ENCODE results near the gene KIF17. TPM values are rescaled to one million over a fixed set of nuclear protein-coding genes. Genes with fewer than 3 reads are reported as not detected.

KIF17 gene
- polyA plus RNA-seq, 4 donors = 1.3 to 2.7 (median 2.4) TPM

GRCh38 chr1:20709868-20710267 is 7.9 kb downstream of the KIF17 start:
- Histone ChIP-seq H3K4me1 (ENCODE audit: control insufficient read depth in 3 of 3, insufficient read depth in 2 of 3, low read depth in 1 of 3, low read length in 2 of 3) (no peaks in the 10 kb centered on the region), H3K27ac (ENCODE audit: low read depth in 1 of 3, low read length in 2 of 3) (no peak overlapping the region), H3K27me3 (ENCODE audit: control insufficient read depth in 3 of 3, insufficient read depth in 3 of 3, low read length in 3 of 3) (no peaks in the 10 kb centered on the region), H3K4me3 (ENCODE audit: low read depth in 1 of 3, low read length in 3 of 3) (no peak overlapping the region), H3K9me3 (ENCODE audit: control insufficient read depth in 2 of 2, insufficient read depth in 1 of 2, low read depth in 1 of 2, low read length in 1 of 2) (peaks cover 0 to 3% of the 10 kb centered on the region in 2 donors), H3K36me3 (ENCODE audit: control insufficient read depth in 3 of 3, insufficient read depth in 2 of 3, low read depth in 1 of 3, low read length in 3 of 3) (no peaks in the 10 kb centered on the region)
- 87 to 94% (median 92%) methylated on average over 2 to 3 of the region's 3 CpGs for WGBS, 3 donors
- no peak for DNase-seq
- FAIRE-seq = no peak

GRCh38 chr1:20708891-20709290 is 8.9 kb downstream of the KIF17 start:
- H3K27me3 ChIP-seq (ENCODE audit: control insufficient read depth in 3 of 3, insufficient read depth in 3 of 3, low read length in 3 of 3) = no peaks in the 10 kb centered on the region
- no peaks in the 10 kb centered on the region for H3K4me1 ChIP-seq (ENCODE audit: control insufficient read depth in 3 of 3, insufficient read depth in 2 of 3, low read depth in 1 of 3, low read length in 2 of 3)
- WGBS, 3 donors = 74 to 87% (median 80%) methylated on average over 5 of the region's 5 CpGs
- no peak overlapping the region for H3K27ac ChIP-seq (ENCODE audit: low read depth in 1 of 3, low read length in 2 of 3)
- no peak overlapping the region for H3K4me3 ChIP-seq (ENCODE audit: low read depth in 1 of 3, low read length in 3 of 3)
- FAIRE-seq = no peak
- H3K9me3 ChIP-seq (ENCODE audit: control insufficient read depth in 2 of 2, insufficient read depth in 1 of 2, low read depth in 1 of 2, low read length in 1 of 2) = peaks cover 0 to 3% of the 10 kb centered on the region in 2 donors
- H3K36me3 ChIP-seq (ENCODE audit: control insufficient read depth in 3 of 3, insufficient read depth in 2 of 3, low read depth in 1 of 3, low read length in 3 of 3) = no peaks in the 10 kb centered on the region
- DNase-seq = no peak

- no peaks in the 10 kb centered on the region for H3K27me3 ChIP-seq (ENCODE audit: control insufficient read depth in 3 of 3, insufficient read depth in 3 of 3, low read length in 3 of 3)
- FAIRE-seq = no peak
- peaks cover 0 to 3% of the 10 kb centered on the region in 2 donors for H3K9me3 ChIP-seq (ENCODE audit: control insufficient read depth in 2 of 2, insufficient read depth in 1 of 2, low read depth in 1 of 2, low read length in 1 of 2)
- no peaks in the 10 kb centered on the region for H3K36me3 ChIP-seq (ENCODE audit: control insufficient read depth in 3 of 3, insufficient read depth in 2 of 3, low read depth in 1 of 3, low read length in 3 of 3)
- H3K4me3 ChIP-seq (ENCODE audit: low read depth in 1 of 3, low read length in 3 of 3) = no peak overlapping the region
- H3K27ac ChIP-seq (ENCODE audit: low read depth in 1 of 3, low read length in 2 of 3) = no peak overlapping the region
- no peaks in the 10 kb centered on the region for H3K4me1 ChIP-seq (ENCODE audit: control insufficient read depth in 3 of 3, insufficient read depth in 2 of 3, low read depth in 1 of 3, low read length in 2 of 3)
- no peak for DNase-seq
- WGBS, 3 donors = 73 to 86% (median 84%) methylated on average over 6 of the region's 6 CpGs
Observed at GRCh38 chr1:20708057-20708456, 9.8 kb downstream of the KIF17 start.

GRCh38 chr1:20706841-20707240 is 11.0 kb downstream of the KIF17 start:
- Histone ChIP-seq H3K4me1 (ENCODE audit: control insufficient read depth in 3 of 3, insufficient read depth in 2 of 3, low read depth in 1 of 3, low read length in 2 of 3) (peaks cover 0 to 4% (median 0%) of the 10 kb centered on the region in 3 donors), H3K9me3 (ENCODE audit: control insufficient read depth in 2 of 2, insufficient read depth in 1 of 2, low read depth in 1 of 2, low read length in 1 of 2) (peaks cover 0 to 3% of the 10 kb centered on the region in 2 donors), H3K27ac (ENCODE audit: low read depth in 1 of 3, low read length in 2 of 3) (no peak overlapping the region), H3K27me3 (ENCODE audit: control insufficient read depth in 3 of 3, insufficient read depth in 3 of 3, low read length in 3 of 3) (no peaks in the 10 kb centered on the region), H3K4me3 (ENCODE audit: low read depth in 1 of 3, low read length in 3 of 3) (no peak overlapping the region), H3K36me3 (ENCODE audit: control insufficient read depth in 3 of 3, insufficient read depth in 2 of 3, low read depth in 1 of 3, low read length in 3 of 3) (no peaks in the 10 kb centered on the region)
- FAIRE-seq (no peak), DNase-seq (no peak)
- 50 to 53% (median 50%) methylated on average over 5 of the region's 5 CpGs for WGBS, 3 donors

- Histone ChIP-seq H3K4me1 (ENCODE audit: control insufficient read depth in 3 of 3, insufficient read depth in 2 of 3, low read depth in 1 of 3, low read length in 2 of 3) (peaks cover 0 to 10% (median 0%) of the 10 kb centered on the region in 3 donors), H3K36me3 (ENCODE audit: control insufficient read depth in 3 of 3, insufficient read depth in 2 of 3, low read depth in 1 of 3, low read length in 3 of 3) (no peaks in the 10 kb centered on the region), H3K27me3 (ENCODE audit: control insufficient read depth in 3 of 3, insufficient read depth in 3 of 3, low read length in 3 of 3) (no peaks in the 10 kb centered on the region), H3K27ac (ENCODE audit: low read depth in 1 of 3, low read length in 2 of 3) (no peak overlapping the region), H3K4me3 (ENCODE audit: low read depth in 1 of 3, low read length in 3 of 3) (no peak overlapping the region), H3K9me3 (ENCODE audit: control insufficient read depth in 2 of 2, insufficient read depth in 1 of 2, low read depth in 1 of 2, low read length in 1 of 2) (peaks cover 0 to 3% of the 10 kb centered on the region in 2 donors)
- FAIRE-seq (no peak), DNase-seq (no peak)
- 85 to 88% (median 87%) methylated on average over 15 of the region's 15 CpGs for WGBS, 3 donors
Observed at GRCh38 chr1:20705203-20705755, 12.5 kb downstream of the KIF17 start.

GRCh38 chr1:20704390-20705202 is 13.2 kb downstream of the KIF17 start:
- peaks cover 0 to 3% of the 10 kb centered on the region in 2 donors for H3K9me3 ChIP-seq (ENCODE audit: control insufficient read depth in 2 of 2, insufficient read depth in 1 of 2, low read depth in 1 of 2, low read length in 1 of 2)
- H3K36me3 ChIP-seq (ENCODE audit: control insufficient read depth in 3 of 3, insufficient read depth in 2 of 3, low read depth in 1 of 3, low read length in 3 of 3) = no peaks in the 10 kb centered on the region
- DNase-seq (no peak), FAIRE-seq (no peak)
- peaks cover 0 to 10% (median 0%) of the 10 kb centered on the region in 3 donors for H3K4me1 ChIP-seq (ENCODE audit: control insufficient read depth in 3 of 3, insufficient read depth in 2 of 3, low read depth in 1 of 3, low read length in 2 of 3)
- no peaks in the 10 kb centered on the region for H3K27me3 ChIP-seq (ENCODE audit: control insufficient read depth in 3 of 3, insufficient read depth in 3 of 3, low read length in 3 of 3)
- no peak overlapping the region for H3K4me3 ChIP-seq (ENCODE audit: low read depth in 1 of 3, low read length in 3 of 3)
- H3K27ac ChIP-seq (ENCODE audit: low read depth in 1 of 3, low read length in 2 of 3) = no peak overlapping the region
- 94 to 95% (median 94%) methylated on average over 38 to 41 of the region's 41 CpGs for WGBS, 3 donors

GRCh38 chr1:20703124-20703756 is 14.6 kb downstream of the KIF17 start:
- H3K9me3 ChIP-seq (ENCODE audit: control insufficient read depth in 2 of 2, insufficient read depth in 1 of 2, low read depth in 1 of 2, low read length in 1 of 2) = peaks cover 0 to 3% of the 10 kb centered on the region in 2 donors
- H3K4me3 ChIP-seq (ENCODE audit: low read depth in 1 of 3, low read length in 3 of 3) = no peak overlapping the region
- no peak overlapping the region for H3K27ac ChIP-seq (ENCODE audit: low read depth in 1 of 3, low read length in 2 of 3)
- FAIRE-seq (no peak), DNase-seq (no peak)
- no peaks in the 10 kb centered on the region for H3K27me3 ChIP-seq (ENCODE audit: control insufficient read depth in 3 of 3, insufficient read depth in 3 of 3, low read length in 3 of 3)
- WGBS, 3 donors = 87 to 92% (median 91%) methylated on average over 4 of the region's 4 CpGs
- H3K36me3 ChIP-seq (ENCODE audit: control insufficient read depth in 3 of 3, insufficient read depth in 2 of 3, low read depth in 1 of 3, low read length in 3 of 3) = no peaks in the 10 kb centered on the region
- peaks cover 0 to 10% (median 0%) of the 10 kb centered on the region in 3 donors for H3K4me1 ChIP-seq (ENCODE audit: control insufficient read depth in 3 of 3, insufficient read depth in 2 of 3, low read depth in 1 of 3, low read length in 2 of 3)

GRCh38 chr1:20702416-20702815 is 15.4 kb downstream of the KIF17 start:
- Histone ChIP-seq H3K36me3 (ENCODE audit: control insufficient read depth in 3 of 3, insufficient read depth in 2 of 3, low read depth in 1 of 3, low read length in 3 of 3) (no peaks in the 10 kb centered on the region), H3K27ac (ENCODE audit: low read depth in 1 of 3, low read length in 2 of 3) (no peak overlapping the region), H3K4me1 (ENCODE audit: control insufficient read depth in 3 of 3, insufficient read depth in 2 of 3, low read depth in 1 of 3, low read length in 2 of 3) (peaks cover 0 to 10% (median 0%) of the 10 kb centered on the region in 3 donors), H3K4me3 (ENCODE audit: low read depth in 1 of 3, low read length in 3 of 3) (no peak overlapping the region), H3K27me3 (ENCODE audit: control insufficient read depth in 3 of 3, insufficient read depth in 3 of 3, low read length in 3 of 3) (no peaks in the 10 kb centered on the region), H3K9me3 (ENCODE audit: control insufficient read depth in 2 of 2, insufficient read depth in 1 of 2, low read depth in 1 of 2, low read length in 1 of 2) (no peaks in the 10 kb centered on the region)
- FAIRE-seq (no peak), DNase-seq (no peak)
- WGBS, 3 donors = 82 to 100% (median 85%) methylated on average over 1 of the region's 1 CpG
